ENCODE measurements around the gene CDYL.
A peak's percentile ranks its signal among the peaks of the same experiment; 100 is the strongest.
"Not testable (repeated sequence)": the region's sequence is repeated elsewhere in the genome, so short reads cannot be mapped to it uniquely, and the experiment has no call there.

The CDYL gene

GRCh38 chr6:4999586-4999985 is 223.4 kb downstream of the CDYL start:
- no peak for DNase-seq (ENCODE audit: low read depth)
- no peak overlapping the region for H3K4me3 ChIP-seq (replicated peaks; ENCODE audit: low read depth, low read length)
- TF ChIP-seq, protein P1, sequence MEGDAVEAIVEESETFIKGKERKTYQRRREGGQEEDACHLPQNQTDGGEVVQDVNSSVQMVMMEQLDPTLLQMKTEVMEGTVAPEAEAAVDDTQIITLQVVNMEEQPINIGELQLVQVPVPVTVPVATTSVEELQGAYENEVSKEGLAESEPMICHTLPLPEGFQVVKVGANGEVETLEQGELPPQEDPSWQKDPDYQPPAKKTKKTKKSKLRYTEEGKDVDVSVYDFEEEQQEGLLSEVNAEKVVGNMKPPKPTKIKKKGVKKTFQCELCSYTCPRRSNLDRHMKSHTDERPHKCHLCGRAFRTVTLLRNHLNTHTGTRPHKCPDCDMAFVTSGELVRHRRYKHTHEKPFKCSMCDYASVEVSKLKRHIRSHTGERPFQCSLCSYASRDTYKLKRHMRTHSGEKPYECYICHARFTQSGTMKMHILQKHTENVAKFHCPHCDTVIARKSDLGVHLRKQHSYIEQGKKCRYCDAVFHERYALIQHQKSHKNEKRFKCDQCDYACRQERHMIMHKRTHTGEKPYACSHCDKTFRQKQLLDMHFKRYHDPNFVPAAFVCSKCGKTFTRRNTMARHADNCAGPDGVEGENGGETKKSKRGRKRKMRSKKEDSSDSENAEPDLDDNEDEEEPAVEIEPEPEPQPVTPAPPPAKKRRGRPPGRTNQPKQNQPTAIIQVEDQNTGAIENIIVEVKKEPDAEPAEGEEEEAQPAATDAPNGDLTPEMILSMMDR (IDR thresholded peaks at IDR 0.05; ENCODE audit: low read length, missing control alignments): no peak

DNA sequence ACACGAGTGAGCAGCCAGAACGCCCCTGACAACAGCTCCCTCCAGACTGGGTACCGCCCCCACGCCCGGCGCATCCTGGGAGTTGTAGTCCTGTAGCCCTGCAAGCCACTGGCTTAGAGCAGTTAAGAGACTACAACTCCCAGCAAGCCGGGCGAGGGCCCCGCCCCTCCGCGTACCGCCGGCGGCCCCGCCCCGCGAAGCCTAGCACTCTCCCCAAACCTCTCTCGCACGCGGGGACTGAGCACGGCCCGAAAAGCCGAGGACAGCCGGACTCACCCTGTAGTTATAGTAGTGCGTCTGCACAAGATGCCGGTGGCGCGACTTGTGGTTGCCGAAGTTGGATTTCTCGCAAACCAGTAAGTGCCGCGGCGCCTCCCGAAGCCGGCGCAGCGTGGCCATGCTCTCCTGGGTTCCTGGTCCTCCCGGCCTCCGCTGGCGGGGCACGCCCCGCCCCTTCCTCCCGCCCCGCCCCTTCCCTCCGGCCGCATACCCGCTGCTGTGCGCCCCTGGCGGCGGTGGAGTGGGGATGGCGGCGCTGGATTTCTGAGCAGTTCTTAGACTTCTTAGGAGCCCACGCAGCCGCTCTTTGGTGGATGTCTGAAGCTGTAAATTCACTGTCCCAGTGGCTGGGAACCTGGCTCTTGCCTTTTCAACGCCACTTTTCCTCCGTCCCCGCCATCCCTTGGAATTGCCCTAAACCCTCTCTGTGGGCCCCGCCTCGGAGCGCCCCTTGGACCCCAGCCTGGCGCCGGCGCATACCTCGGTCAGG is 227.6 kb downstream of the CDYL start, which contains the start of gene RPP40:
RPP40 (minus strand) TSS at position 434 of the 769 bp plus-strand sequence; CDS start at position 399, 35 bp downstream.
- peak; percentile 97 for DNase-seq (ENCODE audit: low read depth)
- TF ChIP-seq, protein P1 (IDR thresholded peaks at IDR 0.05; ENCODE audit: low read length, missing control alignments): peak; percentile 60
- peak within 1 kb of the TSS; percentile 81 for H3K4me3 ChIP-seq (replicated peaks; ENCODE audit: low read depth, low read length)

GRCh38 chr6:5004373-5005037 is 228.3 kb downstream of the CDYL start:
- peak overlapping the region; percentile 81 for H3K4me3 ChIP-seq (replicated peaks; ENCODE audit: low read depth, low read length)
- no peak for DNase-seq (ENCODE audit: low read depth)
- TF ChIP-seq, protein P1 (IDR thresholded peaks at IDR 0.05; ENCODE audit: low read length, missing control alignments): no peak

GRCh38 chr6:5005038-5005433 is 228.8 kb downstream of the CDYL start:
- H3K4me3 ChIP-seq (replicated peaks; ENCODE audit: low read depth, low read length); DNase-seq (ENCODE audit: low read depth): not testable (repeated sequence)

Data from fibroblast of pulmonary artery (primary cell).